WTC11 (cell line): ENCODE data around the gene CT45A5.
"Not testable (repeated sequence)": the region's sequence is repeated elsewhere in the genome, so short reads cannot be mapped to it uniquely, and the experiment has no call there.

ENCODE experiments used
- AR ChIP-seq: fragments of 250-450 bp; sonication (Bioruptor Pico); IDR thresholded peaks from 2 replicates; pipeline ENCODE4 v1.9.0; 2021; ENCODE audit warnings: mild to moderate bottlenecking
- ATF2 ChIP-seq: sonication (generic); formaldehyde crosslinking; IDR thresholded peaks from 2 replicates; pipeline ENCODE4 v1.8.1; 2022; ENCODE audit warnings: low read depth, missing genetic modification reagents, borderline replicate concordance
- ATF6 ChIP-seq: sonication (generic); formaldehyde crosslinking; IDR thresholded peaks from 2 replicates; pipeline ENCODE4 v1.8.1; 2023; ENCODE audit warnings: mild to moderate bottlenecking, missing genetic modification reagents
- CREM ChIP-seq: sonication (generic); formaldehyde crosslinking; IDR thresholded peaks from 2 replicates; pipeline ENCODE4 v1.8.1; 2022; ENCODE audit warnings: mild to moderate bottlenecking, missing genetic modification reagents, moderate library complexity
- CTCF ChIP-seq: fragments of 200-600 bp; IDR thresholded peaks from 2 replicates; pipeline ENCODE4 v1.8.0; 2022; ENCODE audit warnings: antibody characterized with exemption
- KAT7 ChIP-seq: sonication (generic); formaldehyde crosslinking; IDR thresholded peaks from 2 replicates; pipeline ENCODE4 v1.8.1; 2023; ENCODE audit warnings: missing genetic modification reagents, mild to moderate bottlenecking, borderline replicate concordance
- MAX ChIP-seq: sonication (generic); formaldehyde crosslinking; IDR thresholded peaks from 2 replicates; pipeline ENCODE4 v1.8.0; 2022; ENCODE audit warnings: mild to moderate bottlenecking, missing genetic modification reagents
- NFYB ChIP-seq: sonication (generic); formaldehyde crosslinking; conservative IDR thresholded peaks from 2 replicates; pipeline ENCODE4 v1.8.0; 2022; ENCODE audit warnings: low read depth, missing genetic modification reagents
- SP1 ChIP-seq: sonication (generic); formaldehyde crosslinking; conservative IDR thresholded peaks from 2 replicates; pipeline ENCODE4 v1.8.1; 2022; ENCODE audit warnings: missing genetic modification reagents
- TCF7 ChIP-seq: sonication (generic); formaldehyde crosslinking; IDR thresholded peaks from 2 replicates; pipeline ENCODE4 v1.8.0; 2022; ENCODE audit warnings: mild to moderate bottlenecking, low read depth, missing genetic modification reagents, moderate library complexity
- USF2 ChIP-seq: sonication (generic); formaldehyde crosslinking; IDR thresholded peaks from 2 replicates; pipeline ENCODE4 v1.8.1; 2023; ENCODE audit warnings: mild to moderate bottlenecking, missing genetic modification reagents, moderate library complexity
- ZNF281 ChIP-seq: sonication (generic); formaldehyde crosslinking; IDR thresholded peaks from 2 replicates; pipeline ENCODE4 v1.8.0; 2023; ENCODE audit warnings: mild to moderate bottlenecking, missing genetic modification reagents

GRCh38 chrX:135744739-135745138 is 40.6 kb downstream of the CT45A5 start:
- not testable (repeated sequence) for TF ChIP-seq NFYB; KAT7 (CRISPR knock-in tag); CTCF; TCF7 (CRISPR knock-in tag); AR; ZNF281 (CRISPR knock-in tag); MAX; USF2 (CRISPR knock-in tag); ATF2 (CRISPR knock-in tag); SP1 (CRISPR knock-in tag); ATF6 (CRISPR knock-in tag); CREM
